IPS-18a (cell line): ENCODE results near the gene SORCS2.

Experiments
- H3K27ac ChIP-seq: one replicate; pipeline ENCODE4 v1.5.1; 2013; ENCODE audit warnings: low read length
- H3K27me3 ChIP-seq: one replicate; pipeline ENCODE4 v1.6.1; 2013; ENCODE audit warnings: mild to moderate bottlenecking, low read length; ENCODE audit not compliant: control insufficient read depth, insufficient read depth
- H3K36me3 ChIP-seq: one replicate; pipeline ENCODE4 v1.6.1; 2013; ENCODE audit warnings: low read depth, low read length; ENCODE audit not compliant: control insufficient read depth
- H3K4me1 ChIP-seq: one replicate; pipeline ENCODE4 v1.6.1; 2013; ENCODE audit warnings: low read depth, low read length; ENCODE audit not compliant: control insufficient read depth
- H3K4me3 ChIP-seq: one replicate; pipeline ENCODE4 v1.5.1; 2013; ENCODE audit warnings: low read length
- H3K9ac ChIP-seq: one replicate; pipeline ENCODE4 v1.6.1; 2013; ENCODE audit warnings: mild to moderate bottlenecking, low read length, moderate library complexity
- H3K9me3 ChIP-seq: one replicate; pipeline ENCODE4 v1.6.1; 2013; ENCODE audit warnings: low read depth, low read length; ENCODE audit not compliant: control insufficient read depth

SORCS2 gene

GRCh38 chr4:7777871-7778509, 585.7 kb downstream of the SORCS2 start:
- no peak overlapping the region for H3K9ac ChIP-seq
- no peak overlapping the region for H3K4me3 ChIP-seq
- no peaks in the 10 kb centered on the region for H3K27me3 ChIP-seq
- H3K27ac ChIP-seq: no peak overlapping the region
- no peaks in the 10 kb centered on the region for H3K4me1 ChIP-seq
- H3K36me3 ChIP-seq: no peaks in the 10 kb centered on the region
- no peaks in the 10 kb centered on the region for H3K9me3 ChIP-seq

GRCh38 chr4:7778510-7779431, 586.4 kb downstream of the SORCS2 start:
- Histone ChIP-seq H3K36me3 (no peaks in the 10 kb centered on the region), H3K4me1 (no peaks in the 10 kb centered on the region), H3K27me3 (no peaks in the 10 kb centered on the region), H3K9ac (no peak overlapping the region), H3K9me3 (no peaks in the 10 kb centered on the region), H3K27ac (no peak overlapping the region), H3K4me3 (no peak overlapping the region)

GRCh38 chr4:7779432-7779768, 587.1 kb downstream of the SORCS2 start:
- Histone ChIP-seq H3K27me3 (no peaks in the 10 kb centered on the region), H3K9me3 (no peaks in the 10 kb centered on the region), H3K27ac (no peak overlapping the region)

GRCh38 chr4:7780751-7781348, 588.5 kb downstream of the SORCS2 start:
- Histone ChIP-seq H3K27me3 (no peaks in the 10 kb centered on the region), H3K9ac (no peak overlapping the region), H3K9me3 (no peaks in the 10 kb centered on the region), H3K4me3 (no peak overlapping the region), H3K27ac (no peak overlapping the region), H3K36me3 (no peaks in the 10 kb centered on the region), H3K4me1 (no peaks in the 10 kb centered on the region)

More at GRCh38 chr4:7779432-7779768, 587.1 kb downstream of the SORCS2 start:
- Histone ChIP-seq H3K4me1 (no peaks in the 10 kb centered on the region), H3K36me3 (no peaks in the 10 kb centered on the region), H3K4me3 (no peak overlapping the region), H3K9ac (no peak overlapping the region)

DNA sequence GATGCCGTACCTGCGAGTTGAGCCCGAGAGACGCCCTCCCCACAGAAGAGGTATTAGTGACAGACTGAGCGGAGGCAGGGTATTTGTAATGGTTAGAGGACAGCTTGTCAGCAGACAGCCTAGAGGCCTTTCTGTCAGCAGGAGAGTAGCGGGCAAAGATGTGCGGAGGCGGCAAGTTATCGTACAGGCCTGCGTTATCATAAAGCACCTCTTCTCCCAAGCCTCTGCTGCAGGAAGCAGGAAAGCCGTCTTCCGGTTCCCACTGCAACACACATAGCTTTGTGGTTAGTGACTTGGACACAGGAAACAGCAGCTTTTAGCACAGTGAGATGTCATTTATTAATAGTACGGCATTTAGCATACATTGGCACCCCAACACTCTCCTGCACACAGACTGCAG, 589.0 kb downstream of the SORCS2 start:
- Histone ChIP-seq H3K9me3 (no peaks in the 10 kb centered on the region), H3K36me3 (no peaks in the 10 kb centered on the region), H3K4me3 (no peak overlapping the region), H3K9ac (no peak overlapping the region), H3K27ac (no peak overlapping the region), H3K27me3 (no peaks in the 10 kb centered on the region), H3K4me1 (no peaks in the 10 kb centered on the region)

GRCh38 chr4:7781993-7782392, 589.7 kb downstream of the SORCS2 start:
- Histone ChIP-seq H3K27me3 (no peaks in the 10 kb centered on the region), H3K4me1 (no peaks in the 10 kb centered on the region), H3K4me3 (no peak overlapping the region), H3K9ac (no peak overlapping the region), H3K27ac (no peak overlapping the region), H3K36me3 (no peaks in the 10 kb centered on the region), H3K9me3 (no peaks in the 10 kb centered on the region)

DNA sequence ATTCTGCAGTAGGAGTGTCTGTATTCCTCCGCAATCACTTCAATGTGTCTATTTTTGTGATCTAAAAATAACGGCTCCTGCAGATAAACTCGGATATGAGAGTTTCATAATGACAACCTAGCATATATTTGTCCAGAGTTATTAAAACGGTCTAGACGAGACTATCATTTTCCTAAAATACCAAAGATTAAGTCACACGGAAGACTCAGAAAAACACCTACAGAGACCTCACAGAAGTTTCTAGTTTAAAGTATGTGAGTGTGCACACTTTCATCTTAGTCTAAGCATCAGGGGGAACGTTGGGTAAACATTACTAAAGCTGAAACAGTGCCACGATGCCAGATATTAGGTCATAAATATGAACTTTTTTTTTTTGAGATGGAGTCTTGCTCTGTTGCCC, 590.4 kb downstream of the SORCS2 start:
- Histone ChIP-seq H3K27me3 (no peaks in the 10 kb centered on the region), H3K36me3 (no peaks in the 10 kb centered on the region), H3K9me3 (no peaks in the 10 kb centered on the region), H3K4me1 (no peaks in the 10 kb centered on the region), H3K9ac (no peak overlapping the region), H3K27ac (no peak overlapping the region), H3K4me3 (no peak overlapping the region)

DNA sequence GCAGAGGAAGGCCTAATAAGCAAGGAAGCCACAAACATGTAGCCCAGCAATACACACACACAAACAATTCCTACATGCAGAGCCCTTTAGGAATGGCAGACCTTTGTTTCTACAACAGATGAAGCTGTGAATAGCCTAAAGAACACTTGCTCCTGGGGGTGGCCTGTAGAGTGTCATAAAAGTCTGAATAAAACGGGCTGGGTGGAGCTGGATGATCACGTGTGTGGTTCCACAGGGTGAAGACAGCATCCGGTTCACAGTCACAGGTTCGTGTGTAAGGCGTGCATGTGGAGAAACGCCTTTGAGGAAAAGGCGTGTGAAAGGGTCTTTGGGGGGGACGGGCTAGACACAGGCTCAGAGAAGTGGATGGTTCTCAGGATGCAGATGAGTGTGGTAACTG, 591.2 kb downstream of the SORCS2 start:
- Histone ChIP-seq H3K9me3 (no peaks in the 10 kb centered on the region), H3K4me3 (no peak overlapping the region), H3K36me3 (no peaks in the 10 kb centered on the region), H3K27me3 (no peaks in the 10 kb centered on the region), H3K4me1 (no peaks in the 10 kb centered on the region), H3K27ac (no peak overlapping the region), H3K9ac (no peak overlapping the region)

DNA sequence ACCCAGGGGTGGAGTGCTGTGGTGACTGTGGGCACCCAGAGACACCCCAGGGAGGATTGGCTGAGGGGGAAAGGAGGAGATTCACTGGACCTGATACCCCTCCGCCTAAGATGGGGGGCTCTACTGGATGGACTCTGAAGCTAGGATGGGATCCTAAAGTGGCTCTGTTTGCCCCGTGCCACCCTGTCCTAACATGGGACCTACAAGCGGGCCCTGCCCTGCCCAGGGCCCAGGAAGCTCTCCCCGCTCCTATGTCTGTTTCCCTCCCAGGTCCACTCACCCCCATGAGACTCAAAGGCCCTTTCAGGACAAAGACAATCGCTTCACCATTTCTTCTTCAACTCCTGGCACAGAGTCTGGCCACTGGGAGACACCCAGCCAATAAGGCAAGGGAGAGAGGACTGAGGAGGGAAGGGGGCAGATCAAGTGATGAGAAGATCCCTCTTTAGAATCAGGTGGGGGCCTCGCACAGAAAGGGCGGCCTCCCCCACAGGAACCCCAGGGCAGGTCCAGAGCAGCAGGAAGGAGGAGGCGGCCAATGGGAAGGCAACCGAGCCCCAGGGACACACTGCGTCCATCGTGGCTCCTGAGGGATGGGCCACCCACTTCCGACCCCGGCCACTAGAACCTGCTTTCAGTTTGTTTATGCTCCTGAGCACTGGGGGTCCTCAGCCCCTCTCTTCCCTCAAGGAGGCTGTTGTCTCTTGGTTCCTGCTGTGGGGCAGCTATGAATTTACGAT, 592.0 kb downstream of the SORCS2 start:
- Histone ChIP-seq H3K9ac (no peak overlapping the region), H3K4me1 (no peaks in the 10 kb centered on the region), H3K27ac (no peak overlapping the region), H3K36me3 (no peaks in the 10 kb centered on the region), H3K4me3 (no peak overlapping the region), H3K27me3 (no peaks in the 10 kb centered on the region), H3K9me3 (no peaks in the 10 kb centered on the region)

DNA sequence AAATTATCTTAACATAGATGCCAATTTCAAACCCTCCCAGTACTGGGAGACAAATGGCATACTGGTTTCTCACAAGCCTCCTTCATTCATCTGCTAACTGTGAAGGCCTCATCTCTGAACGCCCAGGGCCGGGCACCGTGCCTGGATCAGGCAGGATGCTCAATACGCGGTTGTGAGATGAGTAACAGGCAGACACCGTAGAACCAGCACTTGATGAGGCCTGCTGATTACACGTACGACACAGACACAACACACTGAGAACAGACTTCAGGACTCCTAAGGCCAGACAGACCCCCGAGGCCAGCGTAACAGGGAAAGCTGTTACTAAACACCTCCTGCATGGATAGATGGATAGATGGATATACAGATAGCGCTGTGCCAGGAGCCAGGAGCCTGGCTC, 592.7 kb downstream of the SORCS2 start:
- no peaks in the 10 kb centered on the region for H3K36me3 ChIP-seq
- H3K27ac ChIP-seq: no peak overlapping the region

DNA sequence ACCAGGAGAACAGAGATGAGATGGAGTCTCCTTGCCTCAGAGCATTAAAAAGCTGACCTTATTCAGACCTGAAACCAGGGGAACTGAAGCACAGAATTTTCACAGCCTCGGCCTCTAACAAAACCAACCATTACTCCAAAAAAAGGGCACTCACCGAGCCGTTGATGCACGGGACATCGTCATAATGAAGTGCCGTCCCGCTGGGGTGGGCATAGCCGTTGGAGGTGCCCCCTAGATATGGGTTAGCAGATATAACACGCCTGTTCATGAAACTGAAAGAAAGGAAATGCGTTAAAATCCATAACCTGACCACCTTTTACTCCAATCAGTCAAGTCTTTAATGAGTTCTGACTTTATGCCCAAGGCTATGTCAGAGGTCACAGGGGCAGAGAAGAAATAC, 593.7 kb downstream of the SORCS2 start:
- H3K9ac ChIP-seq: no peak overlapping the region
- no peak overlapping the region for H3K27ac ChIP-seq
- H3K4me3 ChIP-seq: no peak overlapping the region
- H3K9me3 ChIP-seq: no peaks in the 10 kb centered on the region
- no peaks in the 10 kb centered on the region for H3K27me3 ChIP-seq
- H3K36me3 ChIP-seq: no peaks in the 10 kb centered on the region
- no peaks in the 10 kb centered on the region for H3K4me1 ChIP-seq

More for the DNA sequence above, 592.7 kb downstream of the SORCS2 start:
- Histone ChIP-seq H3K27me3 (no peaks in the 10 kb centered on the region), H3K4me3 (no peak overlapping the region), H3K9me3 (no peaks in the 10 kb centered on the region), H3K9ac (no peak overlapping the region), H3K4me1 (no peaks in the 10 kb centered on the region)
